Dendritic cell treated with granulocyte-macrophage colony-stimulating factor and Interleukin-4, amounts not matched to agents 40 ng/mL and 50 ng/mL, for 4 days (primary cell): ENCODE data around the gene PPDPF.

ENCODE experiments used
- H3K27ac Mint-ChIP-seq: one replicate; pipeline ENCODE4 v1.8.0; 2022; ENCODE audit warnings: mild to moderate bottlenecking, mixed read lengths
- H3K27me3 Mint-ChIP-seq: one replicate; pipeline ENCODE4 v1.8.0; 2022; ENCODE audit warnings: mild to moderate bottlenecking, mixed read lengths
- H3K36me3 Mint-ChIP-seq: one replicate; pipeline ENCODE4 v1.8.0; 2022; ENCODE audit warnings: low read depth, mixed read lengths
- H3K4me1 Mint-ChIP-seq: one replicate; pipeline ENCODE4 v1.8.0; 2022; ENCODE audit warnings: low read depth, mixed read lengths
- H3K4me3 Mint-ChIP-seq: one replicate; pipeline ENCODE4 v1.8.0; 2022; ENCODE audit warnings: mild to moderate bottlenecking, moderate library complexity, mixed read lengths
- H3K9me3 Mint-ChIP-seq: one replicate; pipeline ENCODE4 v1.8.0; 2022; ENCODE audit warnings: mixed read lengths
- intact Hi-C: fragments of 100-400 bp; cut with micrococcal nuclease; formaldehyde crosslinking; loops from one replicate; pipeline ENCODE4 v1.15.0; 2022

PPDPF gene

DNA sequence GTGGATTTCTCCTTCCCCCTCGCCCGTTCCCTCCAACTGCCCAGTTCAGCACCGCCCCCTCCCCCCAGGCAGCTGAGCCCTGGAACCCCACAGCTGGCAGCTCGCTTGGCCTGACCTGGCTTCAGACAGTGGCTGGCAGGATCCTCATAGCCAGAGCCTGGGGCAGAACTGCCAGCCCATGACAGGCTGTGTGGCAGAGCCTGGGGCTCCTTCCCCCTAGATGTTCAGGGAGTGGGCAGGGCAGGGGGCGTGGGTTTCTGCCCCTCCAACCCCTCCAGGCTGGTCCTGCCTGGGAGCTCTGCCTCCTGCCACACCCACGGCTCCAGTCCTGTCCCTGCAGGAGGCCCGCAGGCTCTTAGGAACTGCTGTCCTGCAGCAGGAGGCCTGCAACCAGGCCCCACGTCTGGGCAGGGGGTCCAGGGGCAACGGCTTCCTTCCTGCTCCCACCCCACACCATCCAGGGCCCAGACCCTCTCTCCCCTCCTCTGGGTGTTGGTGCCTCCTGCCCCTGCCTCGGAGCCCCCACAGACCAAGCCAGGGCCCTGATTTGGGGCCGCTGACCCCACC lies 38.5 kb upstream of the PPDPF start:
- H3K36me3 Mint-ChIP-seq = no peaks in the 10 kb centered on the region
- H3K9me3 Mint-ChIP-seq = no peaks in the 10 kb centered on the region
- H3K27me3 Mint-ChIP-seq = peaks cover 64% of the 10 kb centered on the region
- intact Hi-C loops = no loop called here
- H3K4me3 Mint-ChIP-seq = no peak overlapping the region
- no peaks in the 10 kb centered on the region for H3K4me1 Mint-ChIP-seq
- no peak overlapping the region for H3K27ac Mint-ChIP-seq

DNA sequence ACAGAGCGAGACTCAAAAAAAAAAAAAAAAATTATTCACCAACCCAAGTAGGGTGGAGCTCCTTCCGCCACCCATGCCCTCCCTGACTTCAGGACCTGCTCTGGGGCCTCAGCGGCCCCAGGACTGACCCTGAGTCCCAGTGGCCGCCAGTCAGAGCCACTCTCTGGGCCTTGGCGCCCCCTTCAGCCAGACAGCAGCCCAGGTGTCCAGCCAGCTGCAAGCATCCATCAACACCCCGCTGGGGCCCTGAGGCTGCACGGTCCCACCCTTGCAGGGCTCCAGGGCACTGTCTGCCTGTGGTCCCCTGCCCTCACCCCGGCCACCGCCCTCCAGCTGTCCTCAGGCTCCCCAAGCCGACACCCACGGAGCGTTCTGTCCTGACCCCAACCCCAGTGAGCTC lies 36.7 kb upstream of the PPDPF start:
- no peaks in the 10 kb centered on the region for H3K4me1 Mint-ChIP-seq
- H3K27ac Mint-ChIP-seq = no peak overlapping the region
- no peak overlapping the region for H3K4me3 Mint-ChIP-seq
- no peaks in the 10 kb centered on the region for H3K36me3 Mint-ChIP-seq
- H3K27me3 Mint-ChIP-seq = peaks cover 62% of the 10 kb centered on the region
- no peaks in the 10 kb centered on the region for H3K9me3 Mint-ChIP-seq
- intact Hi-C loops = no loop called here

DNA sequence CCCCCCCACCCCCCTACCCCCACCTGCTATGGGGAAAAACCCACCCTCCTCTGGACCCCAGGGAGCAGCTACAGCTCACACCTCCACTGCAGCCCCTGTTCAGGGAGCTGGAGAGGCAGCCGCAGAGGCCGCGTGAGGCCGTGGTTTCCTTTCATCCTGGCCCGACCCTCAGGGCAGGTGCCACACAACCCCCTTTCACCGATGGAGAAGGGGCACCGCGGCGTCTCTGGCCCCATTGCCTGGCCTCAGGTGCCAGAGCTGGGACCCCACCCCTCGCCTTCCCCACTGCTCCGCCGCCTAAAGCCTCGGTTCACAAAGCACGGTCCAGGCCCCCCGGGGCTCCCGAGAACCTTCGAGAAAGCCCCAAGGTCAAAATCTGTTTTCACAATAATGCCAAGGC lies 36.3 kb upstream of the PPDPF start:
- intact Hi-C loops = no loop called here
- H3K4me1 Mint-ChIP-seq = no peaks in the 10 kb centered on the region
- H3K9me3 Mint-ChIP-seq = no peaks in the 10 kb centered on the region
- peaks cover 65% of the 10 kb centered on the region for H3K27me3 Mint-ChIP-seq
- no peak overlapping the region for H3K4me3 Mint-ChIP-seq
- H3K36me3 Mint-ChIP-seq = no peaks in the 10 kb centered on the region
- no peak overlapping the region for H3K27ac Mint-ChIP-seq

DNA sequence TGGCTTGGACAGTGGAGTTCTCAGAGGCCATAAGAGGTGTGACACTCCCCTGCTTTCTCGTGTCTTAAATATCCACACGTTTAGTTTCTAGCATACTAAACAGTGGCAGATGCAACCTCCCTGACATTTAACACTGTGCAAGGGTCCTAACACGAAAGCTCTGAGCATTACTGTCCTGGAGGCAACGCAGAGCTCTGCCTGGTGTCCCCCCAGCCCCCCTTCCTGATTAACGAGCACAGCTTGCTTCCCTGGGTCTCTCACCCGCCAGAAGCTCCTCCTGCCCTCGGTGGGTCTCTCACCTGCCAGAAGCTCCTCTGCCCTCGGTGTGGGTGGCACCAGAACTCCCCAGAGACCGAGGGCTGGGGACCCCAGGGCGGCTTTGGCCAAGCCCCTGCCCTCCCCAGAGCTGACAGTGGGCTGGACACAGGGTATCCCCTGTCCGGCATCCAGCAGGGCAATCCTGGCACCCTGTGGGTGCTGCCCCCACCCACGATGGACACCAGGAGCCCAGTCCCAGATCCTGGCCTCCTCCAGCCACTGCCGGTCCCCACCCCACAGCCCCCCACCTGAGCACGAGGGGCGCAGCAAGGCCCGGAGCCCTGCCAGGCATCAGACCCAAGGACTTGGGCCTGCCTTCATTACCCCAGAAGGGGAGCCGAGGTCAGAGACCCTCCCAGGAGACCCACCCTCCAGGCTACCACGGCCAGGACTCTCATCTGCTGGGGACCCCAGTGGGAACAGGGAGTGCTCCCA lies 35.7 kb upstream of the PPDPF start:
- no peak overlapping the region for H3K27ac Mint-ChIP-seq
- H3K9me3 Mint-ChIP-seq = no peaks in the 10 kb centered on the region
- intact Hi-C loops = no loop called here
- H3K36me3 Mint-ChIP-seq = no peaks in the 10 kb centered on the region
- peaks cover 68% of the 10 kb centered on the region for H3K27me3 Mint-ChIP-seq
- H3K4me3 Mint-ChIP-seq = no peak overlapping the region
- H3K4me1 Mint-ChIP-seq = no peaks in the 10 kb centered on the region

DNA sequence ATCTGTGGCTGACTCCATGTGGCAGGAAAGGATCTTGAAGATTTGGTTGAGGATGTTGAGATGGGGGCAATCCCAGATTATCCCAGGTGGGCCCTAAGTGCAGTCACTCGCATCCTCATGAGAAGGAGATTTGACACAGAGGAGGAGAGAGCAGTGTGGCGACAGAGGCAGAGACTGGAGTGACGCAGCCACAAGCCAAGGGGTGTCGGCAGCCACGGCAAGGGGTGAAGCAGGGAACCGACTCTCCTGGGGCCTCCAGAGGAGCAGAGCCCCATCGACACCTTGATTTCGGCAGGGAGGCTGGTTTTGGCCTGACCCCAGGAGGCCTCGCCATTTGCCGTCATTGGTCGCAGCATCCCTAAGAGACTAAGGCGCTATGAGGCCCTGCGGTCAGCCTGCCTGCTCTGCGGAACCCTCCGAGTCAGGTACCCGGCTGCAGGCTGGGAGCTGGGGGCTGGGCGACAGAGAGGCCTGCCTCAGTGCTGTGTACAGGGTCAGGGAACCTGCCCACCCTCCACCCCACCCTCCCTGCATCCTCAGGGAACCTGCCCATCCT lies 34.2 kb upstream of the PPDPF start:
- Mint-ChIP-seq H3K27me3 (peaks cover 73% of the 10 kb centered on the region), H3K4me3 (no peak overlapping the region), H3K36me3 (no peaks in the 10 kb centered on the region), H3K9me3 (no peaks in the 10 kb centered on the region), H3K27ac (no peak overlapping the region), H3K4me1 (no peaks in the 10 kb centered on the region)
- intact Hi-C loops = no loop called here

DNA sequence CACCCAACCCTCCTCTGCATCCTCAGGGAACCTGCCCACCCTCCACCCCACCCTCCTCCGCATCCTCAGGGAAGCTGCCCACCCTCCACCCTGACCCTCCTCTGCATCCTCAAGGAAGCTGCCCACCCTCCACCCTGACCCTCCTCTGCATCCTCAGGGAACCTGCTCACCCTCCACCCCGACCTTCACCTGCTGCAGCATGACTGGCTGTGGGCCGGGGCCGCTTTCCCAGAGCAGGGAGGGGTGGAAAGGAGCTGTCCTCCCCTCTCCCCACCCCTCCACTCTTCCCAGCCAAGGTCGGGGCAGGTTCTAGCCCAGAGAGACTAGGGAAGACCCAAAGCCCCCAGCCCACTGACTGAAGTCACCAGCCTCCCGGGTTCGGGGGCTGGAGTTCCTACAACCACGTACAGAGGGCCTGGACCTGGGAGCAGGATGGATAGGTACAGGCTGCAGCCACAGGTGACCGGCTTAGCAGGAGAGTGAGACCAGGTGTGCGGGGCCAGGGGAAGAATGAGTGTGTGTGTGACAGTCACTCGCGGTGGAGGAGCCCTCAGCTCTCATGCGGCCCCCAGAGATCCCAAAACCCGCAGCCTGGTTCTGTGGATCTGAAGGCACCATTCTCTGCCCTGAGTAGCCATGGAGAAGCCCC lies 33.3 kb upstream of the PPDPF start:
- H3K36me3 Mint-ChIP-seq = no peaks in the 10 kb centered on the region
- intact Hi-C loops = no loop called here
- H3K4me3 Mint-ChIP-seq = no peak overlapping the region
- peaks cover 7% of the 10 kb centered on the region for H3K9me3 Mint-ChIP-seq
- H3K27ac Mint-ChIP-seq = no peak overlapping the region
- H3K27me3 Mint-ChIP-seq = peaks cover 71% of the 10 kb centered on the region
- H3K4me1 Mint-ChIP-seq = no peaks in the 10 kb centered on the region

DNA sequence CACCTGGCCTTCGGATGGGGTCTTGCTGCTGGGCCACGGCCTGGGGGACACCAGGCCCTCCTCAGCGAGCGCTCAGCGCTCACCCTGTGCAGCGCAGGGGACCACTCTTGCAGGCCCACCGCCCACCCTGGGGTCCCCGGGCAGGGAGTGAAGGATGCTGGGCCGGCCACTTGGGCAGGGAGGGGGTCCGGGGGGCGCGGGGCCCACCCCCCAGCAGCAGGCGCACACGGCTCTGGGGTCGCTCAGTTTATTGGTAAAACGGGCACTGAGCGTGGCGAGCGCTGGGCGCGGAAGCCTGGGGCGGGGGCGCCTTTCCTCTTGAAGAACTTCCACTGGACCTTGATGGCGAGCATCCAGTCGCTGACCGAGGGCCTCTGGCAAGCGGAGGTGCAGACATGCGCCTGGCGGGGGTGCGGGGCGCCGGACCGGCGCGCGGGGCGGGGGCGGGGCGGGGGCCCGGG lies 32.8 kb upstream of the PPDPF start:
- H3K27me3 Mint-ChIP-seq = peaks cover 68% of the 10 kb centered on the region
- peaks cover 12% of the 10 kb centered on the region for H3K9me3 Mint-ChIP-seq
- H3K4me1 Mint-ChIP-seq = no peaks in the 10 kb centered on the region
- intact Hi-C loops = no loop called here
- H3K36me3 Mint-ChIP-seq = no peaks in the 10 kb centered on the region
- H3K4me3 Mint-ChIP-seq = no peak overlapping the region
- H3K27ac Mint-ChIP-seq = no peak overlapping the region

DNA sequence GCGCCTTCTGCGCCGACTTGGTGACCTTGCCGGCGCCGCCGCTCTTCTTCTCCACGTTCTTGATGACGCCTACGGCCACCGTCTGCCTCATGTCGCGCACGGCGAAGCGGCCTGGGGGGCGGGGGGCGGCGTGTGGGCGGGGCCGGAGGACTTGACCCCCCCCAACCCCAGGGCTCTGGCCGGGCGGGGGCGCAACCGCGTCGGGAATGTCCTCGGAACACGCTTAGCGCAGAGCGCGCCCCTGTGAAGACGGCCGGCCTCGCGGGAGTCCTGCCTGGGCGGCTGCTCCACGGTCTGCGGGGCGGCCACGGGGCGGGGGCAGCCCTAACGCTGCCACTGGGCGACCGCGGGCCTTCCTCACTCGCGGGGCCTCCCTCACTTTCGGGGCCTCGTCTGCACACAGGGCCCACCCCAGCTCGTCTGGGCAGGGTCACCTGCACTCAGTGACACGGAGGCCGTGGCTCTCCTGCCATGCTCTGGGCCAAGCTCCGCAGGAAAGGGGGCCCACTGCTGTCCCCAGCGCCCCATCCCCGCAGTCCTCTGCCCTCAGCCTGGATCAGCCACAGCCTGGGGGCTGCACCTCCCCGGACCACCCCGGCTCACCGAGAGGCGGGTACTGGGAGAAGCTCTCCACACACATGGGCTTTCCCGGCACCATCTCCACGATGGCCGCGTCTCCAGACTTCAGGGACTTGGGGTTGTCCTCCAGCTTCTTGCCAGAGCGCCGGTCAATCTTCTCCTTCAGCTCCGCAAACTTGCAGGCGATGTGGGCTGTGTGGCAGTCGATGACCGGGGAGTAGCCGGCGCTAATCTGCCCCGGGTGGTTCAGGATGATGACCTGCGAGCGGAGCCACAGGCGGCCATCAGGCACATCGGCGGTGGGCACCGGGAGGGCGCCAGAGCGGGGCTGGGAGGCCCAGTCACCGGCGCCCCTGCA lies 32.0 kb upstream of the PPDPF start:
- Mint-ChIP-seq H3K36me3 (no peaks in the 10 kb centered on the region), H3K9me3 (peaks cover 12% of the 10 kb centered on the region), H3K4me1 (no peaks in the 10 kb centered on the region), H3K4me3 (no peak overlapping the region), H3K27me3 (peaks cover 61% of the 10 kb centered on the region), H3K27ac (no peak overlapping the region)
- intact Hi-C loops = no loop called here

DNA sequence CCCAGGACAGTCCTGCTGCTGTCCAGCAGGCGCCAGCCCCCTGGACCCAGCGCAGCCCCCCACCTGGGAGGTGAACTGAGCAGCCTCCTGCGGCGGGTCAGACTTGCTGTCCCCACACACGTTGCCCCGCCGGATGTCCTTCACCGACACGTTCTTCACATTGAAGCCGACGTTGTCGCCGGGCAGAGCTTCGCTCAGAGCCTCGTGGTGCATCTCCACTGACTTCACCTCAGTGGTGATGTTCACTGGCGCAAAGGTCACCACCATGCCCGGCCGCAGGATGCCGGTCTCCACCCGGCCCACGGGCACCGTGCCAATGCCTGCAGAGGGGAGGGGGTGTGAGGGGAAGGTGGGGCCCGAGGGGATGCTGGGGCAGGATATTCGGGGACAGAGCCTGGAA lies 30.1 kb upstream of the PPDPF start:
- no peaks in the 10 kb centered on the region for H3K4me1 Mint-ChIP-seq
- no peak overlapping the region for H3K27ac Mint-ChIP-seq
- intact Hi-C loops = no loop called here
- H3K36me3 Mint-ChIP-seq = no peaks in the 10 kb centered on the region
- H3K9me3 Mint-ChIP-seq = peaks cover 12% of the 10 kb centered on the region
- peaks cover 49% of the 10 kb centered on the region for H3K27me3 Mint-ChIP-seq
- no peak overlapping the region for H3K4me3 Mint-ChIP-seq

DNA sequence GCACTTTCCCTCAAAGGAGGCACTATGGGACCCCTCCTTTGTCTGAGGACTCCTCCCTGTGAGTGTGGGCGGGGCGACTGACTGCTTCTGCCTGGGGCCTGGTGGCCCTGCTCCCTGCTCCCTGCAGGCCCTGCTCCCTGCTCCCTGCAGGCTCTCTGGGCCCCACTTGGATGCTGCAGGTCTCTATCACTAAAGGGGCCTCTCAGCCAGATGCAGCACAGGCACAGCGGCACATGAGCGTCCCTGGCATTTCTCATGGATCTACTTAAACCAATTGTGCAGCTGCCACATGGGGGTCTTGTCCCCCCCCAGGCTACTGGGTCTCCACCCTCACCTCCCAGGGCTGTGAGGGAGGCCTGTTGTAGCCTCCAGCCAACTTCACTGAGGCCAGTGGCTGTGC lies 29.5 kb upstream of the PPDPF start:
- Mint-ChIP-seq H3K27me3 (peaks cover 51% of the 10 kb centered on the region), H3K36me3 (no peaks in the 10 kb centered on the region), H3K4me1 (peaks cover 1% of the 10 kb centered on the region), H3K27ac (no peak overlapping the region), H3K4me3 (no peak overlapping the region), H3K9me3 (peaks cover 12% of the 10 kb centered on the region)
- intact Hi-C loops = no loop called here

DNA sequence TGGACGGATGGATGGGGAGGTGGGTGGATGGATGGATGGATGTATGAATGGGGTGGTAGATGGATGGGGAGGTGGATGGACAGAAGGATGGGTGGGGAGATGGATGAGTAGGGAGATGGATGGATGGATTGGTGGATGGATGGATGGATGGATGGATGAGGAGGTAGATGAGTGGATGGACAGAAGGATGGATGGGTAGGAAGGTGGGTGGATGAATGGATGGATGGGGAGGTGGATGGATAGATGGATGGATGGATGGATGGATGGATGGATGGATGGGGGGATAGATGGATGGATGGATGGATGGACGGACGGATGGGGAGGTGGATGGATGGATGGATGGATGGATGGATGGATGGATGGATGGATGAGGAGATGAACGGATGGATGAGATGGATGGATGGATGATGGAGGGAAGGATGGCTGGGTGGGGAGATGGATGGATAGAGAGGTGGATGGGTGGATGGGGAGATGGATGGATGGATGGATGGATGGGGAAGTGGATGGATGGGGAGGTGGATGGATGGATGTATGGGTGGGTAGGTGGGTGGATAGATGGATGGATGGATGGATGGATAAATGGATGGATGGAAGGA lies 28.8 kb upstream of the PPDPF start:
- peaks cover 8% of the 10 kb centered on the region for H3K4me1 Mint-ChIP-seq
- peaks cover 55% of the 10 kb centered on the region for H3K27me3 Mint-ChIP-seq
- H3K27ac Mint-ChIP-seq = no peak overlapping the region
- intact Hi-C loops = no loop called here
- H3K4me3 Mint-ChIP-seq = no peak overlapping the region
- H3K36me3 Mint-ChIP-seq = no peaks in the 10 kb centered on the region
- peaks cover 12% of the 10 kb centered on the region for H3K9me3 Mint-ChIP-seq

DNA sequence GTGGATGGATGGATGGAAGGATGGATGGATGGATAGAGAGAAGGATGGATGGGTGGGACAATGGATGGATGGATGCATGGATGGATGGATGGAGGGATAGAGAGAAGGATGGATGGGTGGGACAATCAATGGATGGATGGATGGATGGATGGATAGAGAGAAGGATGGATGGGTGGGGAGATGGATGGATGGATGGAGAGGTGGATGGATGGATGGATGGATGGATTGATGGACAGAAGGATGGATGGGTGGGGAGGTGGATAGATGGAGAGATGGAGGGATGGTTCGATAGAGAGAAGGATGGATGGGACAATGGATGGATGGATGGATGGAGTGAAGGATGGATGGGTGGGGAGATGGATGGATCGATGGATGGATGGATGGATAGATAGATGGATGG lies 28.0 kb upstream of the PPDPF start:
- intact Hi-C loops = no loop called here
- peaks cover 12% of the 10 kb centered on the region for H3K9me3 Mint-ChIP-seq
- H3K27ac Mint-ChIP-seq = no peak overlapping the region
- H3K36me3 Mint-ChIP-seq = no peaks in the 10 kb centered on the region
- H3K4me3 Mint-ChIP-seq = no peak overlapping the region
- H3K27me3 Mint-ChIP-seq = peaks cover 59% of the 10 kb centered on the region
- H3K4me1 Mint-ChIP-seq = peaks cover 12% of the 10 kb centered on the region

DNA sequence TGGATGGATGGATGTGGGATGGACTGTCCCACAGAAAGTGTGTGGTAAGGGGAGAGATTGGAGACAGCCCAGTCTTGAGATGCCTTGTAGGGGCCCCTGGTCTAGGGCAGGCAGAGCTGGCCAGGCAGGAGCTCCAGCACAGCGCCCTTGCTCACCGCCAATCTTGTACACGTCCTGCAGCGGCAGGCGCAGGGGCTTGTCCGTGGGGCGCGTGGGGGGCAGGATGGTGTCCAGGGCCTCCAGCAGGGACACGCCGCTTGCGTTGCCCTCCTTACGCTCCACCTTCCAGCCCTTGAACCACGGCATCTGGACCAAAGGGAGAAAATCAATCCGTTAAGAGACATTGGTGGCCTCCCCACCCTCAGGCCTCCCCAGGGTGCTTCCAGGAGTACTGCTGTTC lies 27.6 kb upstream of the PPDPF start:
- H3K27me3 Mint-ChIP-seq = peaks cover 61% of the 10 kb centered on the region
- H3K4me1 Mint-ChIP-seq = peaks cover 12% of the 10 kb centered on the region
- peaks cover 12% of the 10 kb centered on the region for H3K9me3 Mint-ChIP-seq
- intact Hi-C loops = no loop called here
- H3K4me3 Mint-ChIP-seq = no peak overlapping the region
- no peak overlapping the region for H3K27ac Mint-ChIP-seq
- H3K36me3 Mint-ChIP-seq = no peaks in the 10 kb centered on the region
